NT2/D1 (cell line): ENCODE results near the gene NUDT16L1.

Source experiments
- SUZ12 ChIP-seq: IDR thresholded peaks from 2 replicates; pipeline ENCODE4 v1.6.1; 2011; ENCODE audit not compliant: insufficient read length, insufficient read depth; ENCODE audit errors: extremely low read depth
- ZNF274 ChIP-seq: IDR thresholded peaks from 2 replicates; pipeline ENCODE4 v1.6.1; 2011; ENCODE audit warnings: mild to moderate bottlenecking, low read depth, low read length

DNA sequence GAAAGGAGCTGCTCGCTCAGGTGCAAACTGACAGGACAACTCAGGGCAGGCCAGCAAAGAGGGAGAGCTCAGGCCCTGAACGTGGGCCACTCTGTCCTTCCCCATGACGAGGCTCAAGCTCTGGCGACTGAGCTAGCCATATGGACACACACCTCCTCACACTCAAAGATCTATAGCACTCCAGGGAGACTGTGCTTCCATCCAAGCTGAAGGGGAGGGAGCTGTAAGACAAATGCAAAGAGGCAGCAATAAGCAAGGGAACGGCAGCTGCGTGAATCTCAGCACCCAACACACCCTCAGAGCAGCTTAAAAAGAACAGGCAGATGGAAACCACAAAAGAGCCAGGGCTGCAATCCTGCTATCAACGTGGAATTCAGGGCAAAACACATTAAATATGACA lies 13.5 kb downstream of the NUDT16L1 start:
- TF ChIP-seq SUZ12 (no peak), ZNF274 (no peak)
